K562 (cell line): Measurements from ENCODE around the gene TMSB4X. TPM values are rescaled to one million over a fixed set of nuclear protein-coding genes. Genes with fewer than 3 reads are reported as not detected.
A peak's percentile ranks its signal among the peaks of the same experiment; 100 is the strongest.

ENCODE experiments used
- ATAC-seq: fragments of 200-7000 bp; cut with Tn5 transposase; 3 replicates; pipeline ENCODE4 v1.9.1; 2020; ENCODE audit warnings: moderate library complexity
- Bru-seq: library from RNA; stranded (reverse); fragments of 400-500 nt; gene quantifications from one replicate; lab custom pipeline; 2021; lab: Mats Ljungman, UMichigan
- BruChase-seq, 2 experiments: library from RNA; stranded (reverse); fragments of 400-500 nt; gene quantifications; one replicate each; lab custom pipeline; 2021; lab: Mats Ljungman, UMichigan
- BruUV-seq: library from RNA; stranded (reverse); fragments of 400-500 nt; replicated peaks from 2 replicates; lab custom pipeline; 2021; lab: Mats Ljungman, UMichigan
- CTCF ChIA-PET: fragments of 300-600 bp; formaldehyde crosslinking; extraction: SDS; loops from one replicate; lab custom pipeline; 2021; ENCODE audit warnings: low intra/inter-chr PET ratio; lab: Yijun Ruan, JAX
- POLR2A ChIA-PET: fragments of 300-600, 350-650 bp; sonication (Branson Sonifier 250); formaldehyde crosslinking; extraction: SDS; loops from one replicate; lab custom pipeline; 2021; ENCODE audit warnings: antibody characterized with exemption, inconsistent platforms; lab: Yijun Ruan, JAX
- DNase-seq, 4 experiments: peaks; one replicate each; pipeline versions ENCODE4 v3.0.0 to v3.0.0-alpha.2; 2011 to 2018; ENCODE audit warnings: low spot score in 3 of 4, mixed read lengths in 3 of 4; ENCODE audit errors: extremely low read depth in 1 of 4
- FAIRE-seq: peaks from 2 replicates; lab custom pipeline; 2011; peaks lifted over from hg19 to GRCh38; lab: Jason Lieb, UNC
- H2AFZ ChIP-seq: 2 replicates; pipeline ENCODE4 v1.6.0; 2011; ENCODE audit warnings: low read depth, low read length, control low read depth, inconsistent platforms
- H3K27ac ChIP-seq: fragments of 200-600 bp; 3 replicates; pipeline ENCODE4 v1.8.0; 2011; ENCODE audit warnings: low read depth, mild to moderate bottlenecking, control low read depth, inconsistent platforms, low read length, moderate library complexity, mixed read lengths; ENCODE audit errors: extremely low read depth
- H3K27me3 ChIP-seq, 2 experiments: fragments of 300-600 bp in 1 of 2; 2 replicates in 1 of 2; 3 replicates in 1 of 2; pipeline versions ENCODE4 v1.6.0 to v1.8.0; 2011; ENCODE audit warnings: inconsistent platforms in 2 of 2, low read length in 2 of 2, mild to moderate bottlenecking in 1 of 2, mixed read lengths in 1 of 2, moderate library complexity in 1 of 2; ENCODE audit not compliant: control insufficient read depth in 2 of 2, insufficient read depth in 2 of 2
- H3K36me3 ChIP-seq: fragments of 300-600 bp; 3 replicates; pipeline ENCODE4 v1.8.0; 2011; ENCODE audit warnings: mild to moderate bottlenecking, low read length, inconsistent platforms; ENCODE audit not compliant: control insufficient read depth, insufficient read depth
- H3K4me1 ChIP-seq, 2 experiments: fragments of 200-600 bp in 1 of 2; replicated peaks in 1 of 2; 2 replicates in 1 of 2; 3 replicates in 1 of 2; pipeline versions ENCODE4 v1.5.1 to v1.8.0; 2011; ENCODE audit warnings: inconsistent platforms in 2 of 2, low read length in 2 of 2, mild to moderate bottlenecking in 1 of 2, mixed read lengths in 1 of 2, moderate library complexity in 1 of 2; ENCODE audit not compliant: control insufficient read depth in 2 of 2, insufficient read depth in 2 of 2
- H3K4me2 ChIP-seq: 2 replicates; pipeline ENCODE4 v1.6.1; 2011; ENCODE audit warnings: low read length, control low read depth, inconsistent platforms, mixed read lengths; ENCODE audit not compliant: insufficient read depth
- H3K4me3 ChIP-seq: fragments of 200-600 bp; sonication (generic), shearing (Covaris generic); 2 replicates; pipeline ENCODE4 v1.5.1; 2016; ENCODE audit warnings: control low read depth, inconsistent platforms
- H3K79me2 ChIP-seq: fragments of 200-600 bp; 3 replicates; pipeline ENCODE4 v1.8.0; 2011; ENCODE audit warnings: low read length, inconsistent platforms; ENCODE audit not compliant: control insufficient read depth, insufficient read depth
- H3K9ac ChIP-seq, 2 experiments: 2 replicates each; pipeline versions ENCODE4 v1.6.0 to v1.6.1; 2011; ENCODE audit warnings: low read depth in 2 of 2, low read length in 2 of 2, control low read depth in 1 of 2, inconsistent platforms in 1 of 2, mild to moderate bottlenecking in 1 of 2, mixed read lengths in 1 of 2; ENCODE audit not compliant: insufficient read depth in 1 of 2
- H3K9me1 ChIP-seq: one replicate; pipeline ENCODE4 v1.6.0; 2011; ENCODE audit warnings: inconsistent platforms, mild to moderate bottlenecking, low read length, moderate library complexity; ENCODE audit not compliant: control insufficient read depth, insufficient read depth
- H3K9me3 ChIP-seq: replicated peaks from 2 replicates; pipeline ENCODE4 v1.5.1; 2011; ENCODE audit warnings: low read depth, low read length, inconsistent platforms; ENCODE audit not compliant: control insufficient read depth, insufficient read depth
- H4K20me1 ChIP-seq: replicated peaks from 2 replicates; pipeline ENCODE4 v1.6.1; 2011; ENCODE audit warnings: low read length, inconsistent platforms, mixed read lengths; ENCODE audit not compliant: control insufficient read depth, insufficient read depth
- C11orf30 ChIP-seq: fragments of 450-650 bp; IDR thresholded peaks from 2 replicates; pipeline ENCODE4 v1.6.1; 2016; ENCODE audit warnings: low read depth, mild to moderate bottlenecking
- DNMT1 ChIP-seq: fragments of 450-650 bp; IDR thresholded peaks from 2 replicates; pipeline ENCODE4 v1.6.1; 2016; ENCODE audit warnings: antibody characterized with exemption, mild to moderate bottlenecking
- FIP1L1 ChIP-seq: fragments of 200-400 bp; formaldehyde crosslinking; IDR thresholded peaks from 2 replicates; pipeline ENCODE4 v1.6.1; 2018; ENCODE audit warnings: mild to moderate bottlenecking, low read depth, low read length; ENCODE audit not compliant: poor library complexity, severe bottlenecking
- KDM4B ChIP-seq, 2 experiments: fragments of 450-650 bp in 1 of 2; sonication (generic) in 1 of 2; IDR thresholded peaks; 2 replicates each; pipeline ENCODE4 v1.6.1; 2016 to 2017; ENCODE audit warnings: borderline replicate concordance in 2 of 2, antibody characterized with exemption in 1 of 2, low read depth in 1 of 2, mild to moderate bottlenecking in 1 of 2
- MECOM ChIP-seq: fragments of 250-450 bp; sonication (Bioruptor Pico); IDR thresholded peaks from 2 replicates; pipeline ENCODE4 v1.8.0; 2022; ENCODE audit warnings: inconsistent platforms
- NFRKB ChIP-seq: fragments of 450-650 bp; IDR thresholded peaks from 2 replicates; pipeline ENCODE4 v1.6.1; 2016; ENCODE audit warnings: low read depth
- TGIF2 ChIP-seq: sonication (generic); formaldehyde crosslinking; IDR thresholded peaks from 2 replicates; pipeline ENCODE4 v1.8.1; 2022; ENCODE audit warnings: mild to moderate bottlenecking, missing genetic modification reagents, moderate library complexity
- ZKSCAN8 ChIP-seq: fragments of 200-800 bp; sonication (Bioruptor generic); IDR thresholded peaks from 2 replicates; pipeline ENCODE4 v1.6.1; 2016; ENCODE audit warnings: missing genetic modification characterization, missing compliant biosample characterization
- WGBS: fragments of 100-300 bp; shearing (Covaris generic); methylation state at CpG from one replicate; pipeline ENCODE4 v1.1.6; 2016; ENCODE audit warnings: low coverage, mixed read lengths; ENCODE audit not compliant: insufficient coverage; ENCODE audit errors: missing lambda C conversion rate; 5-methylcytosine and 5-hydroxymethylcytosine counted together
- in situ Hi-C: fragments of 300-500 bp; cut with MboI; formaldehyde crosslinking; loops from 4 replicates; pipeline ENCODE4 v1.15.0; 2018; ENCODE audit warnings: inconsistent platforms, mixed read lengths
- intact Hi-C: fragments of 100-400 bp; cut with micrococcal nuclease; formaldehyde crosslinking; loops from 2 replicates; pipeline ENCODE4 v1.14.2; 2022
- long read RNA-seq, 3 experiments: library from polyadenylated mRNA in 2 of 3; library from RNA in 1 of 3; unstranded in 2 of 3; stranded (forward) in 1 of 3; transcript quantifications; one replicate each; pipeline ENCODE4 v2.0.0, GENCODE V29; 2019 to 2022
- polyA minus RNA-seq, 3 experiments: library from RNA; depleted of rRNA, polyadenylated mRNA; stranded (reverse); fragments of >200 nt; gene quantifications; 2 replicates each; pipeline ENCODE4 v1.2.3, GENCODE V29; 2011
- polyA plus RNA-seq, 8 experiments: library from polyadenylated mRNA; depleted of rRNA in 4 of 8; stranded (reverse) in 5 of 8; unstranded in 3 of 8; fragments of >200 nt; fragmentation: Nextera tagmentation in 2 of 8; fragmentation: Illumina TruSeq in 1 of 8; extraction: Ambion mirVana in 2 of 8; extraction: Trizol in 1 of 8; gene quantifications; 2 replicates each; pipeline versions ENCODE4 v1.2.1 to v1.2.3, GENCODE V29; 2011 to 2014; ENCODE audit warnings: inconsistent platforms in 1 of 8, missing spikeins in 1 of 8
- total RNA-seq, 7 experiments: library from RNA; depleted of rRNA in 6 of 7; stranded (reverse); fragments of >200 nt in 6 of 7; fragmentation: Illumina TruSeq in 2 of 7; extraction: Trizol in 2 of 7; gene quantifications; 2 replicates each; pipeline versions ENCODE4 v1.2.1 to v1.2.3, GENCODE V29; 2011 to 2021; ENCODE audit warnings: low replicate concordance in 1 of 7
- TF ChIP-seq, protein P1 (sequence below): fragments of 450-650 bp; formaldehyde crosslinking; conservative IDR thresholded peaks from 2 replicates; pipeline ENCODE4 v1.4.0; 2022; ENCODE audit warnings: mild to moderate bottlenecking, missing genetic modification characterization

The TMSB4X gene
- total RNA-seq (2011; cell fraction: chromatin; rRNA removed; ENCODE audit: low replicate concordance), result 101 and 112 TPM in 2 replicates
- total RNA-seq (2011; cell fraction: nucleolus; rRNA removed), result 168 and 187 TPM in 2 replicates
- 227 and 306 TPM in 2 replicates for total RNA-seq (2011; cell fraction: nucleoplasm; rRNA removed)
- total RNA-seq (2014; rRNA removed) (1,035 and 1,094 TPM in 2 replicates), total RNA-seq (2014; rRNA removed; fragmentation: Illumina TruSeq; extraction: Trizol) (1,529 and 1,745 TPM in 2 replicates), total RNA-seq (2015; rRNA removed; fragmentation: Illumina TruSeq; extraction: Trizol) (1,145 and 1,178 TPM in 2 replicates), total RNA-seq (2021) (1,266 and 1,292 TPM in 2 replicates), polyA plus RNA-seq (2011; rRNA removed) (1,337 and 1,853 TPM in 2 replicates), polyA plus RNA-seq (2014; fragmentation: Illumina TruSeq; extraction: Trizol) (1,680 and 2,424 TPM in 2 replicates), polyA plus RNA-seq (2014; fragmentation: Nextera tagmentation; extraction: Ambion mirVana) (1,000 to 10,000 TPM; 1,688 to 2,035 TPM), polyA plus RNA-seq (2014; rRNA removed) (1,576 and 1,785 TPM in 2 replicates), polyA minus RNA-seq (2011; rRNA and poly(A)+ RNA removed) (876 and 1,337 TPM in 2 replicates), Bru-seq, nascent RNA (percentile 100 among the genes with signal in this experiment), BruChase-seq, experiment 1, labeled RNA remaining after a 2-hour chase (percentile 100 among the genes with signal in this experiment), BruChase-seq, experiment 2, labeled RNA remaining after a 6-hour chase (percentile 100 among the genes with signal in this experiment)
- polyA plus RNA-seq (2011; cell fraction: cytosol; rRNA removed), result 358 and 852 TPM in 2 replicates
- 404 and 705 TPM in 2 replicates for polyA plus RNA-seq (2011; cell fraction: nucleus; rRNA removed)
- polyA plus RNA-seq (2012), result 2,539 and 2,674 TPM in 2 replicates
- polyA minus RNA-seq (2011; cell fraction: cytosol; rRNA and poly(A)+ RNA removed), result 265 and 346 TPM in 2 replicates
- 112 and 295 TPM in 2 replicates for polyA minus RNA-seq (2011; cell fraction: nucleus; rRNA and poly(A)+ RNA removed)
- long read RNA-seq, experiment 1, transcript TMSB4X-204 (3 exons, 628 nt), result major isoform, 1,114 of 1,373 reads
- long read RNA-seq, experiment 1, transcript TMSB4X-203 (2 exons, 1,702 nt), result minor isoform, 24 of 1,373 reads
- long read RNA-seq, experiment 1, partial matches to known transcripts, result 232 of 1,373 reads
- long read RNA-seq, experiment 1, other reads (novel, unspliced or antisense), result 1 of 1,373 reads
- long read RNA-seq, experiment 2, transcript TMSB4X-204 (3 exons, 628 nt), result major isoform, 553 of 675 reads
- long read RNA-seq, experiment 2, transcript TMSB4X-203 (2 exons, 1,702 nt), result minor isoform, 48 of 675 reads
- long read RNA-seq, experiment 2, partial matches to known transcripts, result 69 of 675 reads
- long read RNA-seq, experiment 2, other reads (novel, unspliced or antisense), result 4 of 675 reads
- long read RNA-seq, experiment 3, transcript TMSB4X-204 (3 exons, 628 nt), result major isoform, 1,879 of 1,897 reads
- long read RNA-seq, experiment 3, transcript TMSB4X-203 (2 exons, 1,702 nt), result minor isoform, 9 of 1,897 reads
- long read RNA-seq, experiment 3, partial matches to known transcripts, result 0 of 1,897 reads
- long read RNA-seq, experiment 3, other reads (novel, unspliced or antisense), result 8 of 1,897 reads

DNA sequence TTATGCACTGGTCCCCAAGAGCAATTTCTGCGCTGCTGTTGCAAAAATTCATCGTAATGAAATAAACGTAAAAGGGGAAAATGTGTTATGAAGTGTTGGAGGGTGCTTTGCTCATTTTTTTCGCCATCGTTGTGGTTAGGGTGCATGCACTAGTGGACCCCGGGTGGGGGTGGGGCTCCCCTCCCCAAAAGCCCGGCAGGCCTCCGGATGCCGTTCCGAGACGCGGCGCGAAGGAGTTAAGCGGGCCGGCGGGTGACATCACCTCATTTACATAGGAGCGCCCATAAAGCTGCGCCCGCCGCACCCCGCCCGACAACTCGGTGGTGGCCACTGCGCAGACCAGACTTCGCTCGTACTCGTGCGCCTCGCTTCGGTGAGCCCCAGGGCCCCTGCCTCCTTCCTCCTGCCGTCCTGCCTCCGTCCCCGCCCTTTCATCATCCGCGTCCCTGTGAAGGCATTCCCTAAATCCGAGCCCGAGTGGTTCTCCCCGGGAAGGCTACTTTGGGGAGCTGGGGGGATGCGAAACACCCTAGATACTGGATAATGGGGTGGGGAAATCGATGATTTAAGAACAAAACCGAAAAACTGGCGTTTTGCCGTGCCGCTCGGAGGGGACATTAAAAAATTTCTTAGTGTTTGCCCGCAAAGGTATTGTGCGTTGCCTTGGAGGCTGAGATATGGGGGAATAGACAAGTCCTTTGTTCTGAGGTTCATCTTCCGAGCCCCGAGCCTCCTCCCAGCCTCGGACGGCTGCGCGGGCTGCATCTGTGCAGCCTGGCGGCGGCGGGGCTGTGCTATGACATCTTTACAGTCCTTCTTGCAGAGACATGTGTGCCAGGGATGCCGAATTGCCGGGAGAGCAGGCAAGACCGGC is at the start of gene TMSB4X:
Gene TMSB4X, plus strand, starts transcription at position 315 of the 874 bp plus-strand sequence.
- Histone ChIP-seq H3K27me3 (no peaks in the 10 kb centered on the region), H3K9me3 (no peaks in the 10 kb centered on the region), H3K27ac (peak within 1 kb of the TSS; percentile 95), H3K4me3 (peak within 1 kb of the TSS; percentile 97), H3K9ac (peak within 1 kb of the TSS; percentile 89 to 97), H3K79me2 (peaks cover 46% of the 10 kb centered on the region), H3K4me1 (peaks cover 12 to 36% of the 10 kb centered on the region in 2 experiments; a peak in 4 of 5 replicates), H3K9me1 (no peaks in the 10 kb centered on the region), H2AFZ (peak within 1 kb of the TSS; percentile 97), H3K36me3 (peaks cover 12% of the 10 kb centered on the region; the same call in 2 of the 3 replicates), H4K20me1 (peaks cover 6% of the 10 kb centered on the region; the same call in 1 of the 2 replicates), H3K4me2 (peak within 1 kb of the TSS; percentile 94)
- ATAC-seq, result peak; percentile 86
- peak; percentile 69 to 91 (median 78) for DNase-seq
- CTCF ChIA-PET, result interaction anchor here (0.6 to 1.1 kb wide), 3 partner anchors 27 to 245 kb away, joined by 4 read pairs; no protein-coding TSS in a partner anchor
- in situ Hi-C loops, result loop anchor here (25.0 kb wide), 1 partner anchor 687 kb away; the partner anchor contains the start of gene TCEANC
- BruUV-seq, result TSS peak; percentile 73
- 2% methylated on average over 58 of the region's 60 CpGs for WGBS
- POLR2A ChIA-PET, result interaction anchor here (0.6 to 3.1 kb wide), 25 partner anchors 9 to 556 kb away, joined by 3 to 32 read pairs (median 4); no protein-coding TSS in a partner anchor
- intact Hi-C loops, result loop anchor here (1.0 to 5.0 kb wide), 4 partner anchors 24 to 512 kb away; no protein-coding TSS in a partner anchor
- FAIRE-seq, result peak; percentile 52
- TF ChIP-seq C11orf30 (no peak), NFRKB (0 out of 2 replicates have a peak, but pooled peaks have one; percentile 55), FIP1L1 (peak; percentile 38), MECOM (CRISPR knock-in tag) (no peak), TGIF2 (no peak; the same call in 1 of the 2 replicates), KDM4B (IDR thresholded peaks at IDR 0.05; ENCODE audit: borderline replicate concordance in 2 of 2, low read depth in 1 of 2) (peak in 1 of 2 experiments; percentile 61; a peak in 1 of 4 replicates), DNMT1 (no peak), ZKSCAN8 (CRISPR knock-in tag) (no peak)
- TF ChIP-seq, protein P1, sequence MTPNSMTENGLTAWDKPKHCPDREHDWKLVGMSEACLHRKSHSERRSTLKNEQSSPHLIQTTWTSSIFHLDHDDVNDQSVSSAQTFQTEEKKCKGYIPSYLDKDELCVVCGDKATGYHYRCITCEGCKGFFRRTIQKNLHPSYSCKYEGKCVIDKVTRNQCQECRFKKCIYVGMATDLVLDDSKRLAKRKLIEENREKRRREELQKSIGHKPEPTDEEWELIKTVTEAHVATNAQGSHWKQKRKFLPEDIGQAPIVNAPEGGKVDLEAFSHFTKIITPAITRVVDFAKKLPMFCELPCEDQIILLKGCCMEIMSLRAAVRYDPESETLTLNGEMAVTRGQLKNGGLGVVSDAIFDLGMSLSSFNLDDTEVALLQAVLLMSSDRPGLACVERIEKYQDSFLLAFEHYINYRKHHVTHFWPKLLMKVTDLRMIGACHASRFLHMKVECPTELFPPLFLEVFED (CRISPR knock-in tag), result no peak
